LNCAP (cell line): ENCODE measurements around the gene CCDC178.
A peak's percentile ranks its signal among the peaks of the same experiment; 100 is the strongest.

Experiments used
- TF ChIP-seq, protein P1 (sequence below): fragments of 450-650 bp; IDR thresholded peaks from 2 replicates; pipeline ENCODE4 v1.5.1; 2017; ENCODE audit warnings: mild to moderate bottlenecking

Gene CCDC178

DNA sequence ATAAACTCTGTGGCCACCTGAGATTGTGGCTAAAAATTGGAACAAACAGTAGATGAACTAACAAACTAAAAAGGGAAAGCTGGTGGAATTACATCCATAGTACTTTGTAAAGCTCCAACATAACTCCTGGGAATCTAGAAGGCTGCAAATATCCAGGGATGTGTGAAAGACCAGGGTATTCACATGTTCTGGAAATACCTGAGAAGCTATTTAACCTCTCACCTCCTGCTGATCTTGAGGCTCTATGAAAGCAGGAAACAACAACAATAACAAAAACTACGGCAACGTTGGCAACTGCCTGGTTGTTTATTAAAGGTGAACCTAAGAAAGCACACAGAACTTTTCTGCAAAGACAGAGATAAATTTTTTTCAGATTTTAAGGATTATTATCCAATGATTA lies 171.3 kb downstream of the CCDC178 start:
- TF ChIP-seq, protein P1, sequence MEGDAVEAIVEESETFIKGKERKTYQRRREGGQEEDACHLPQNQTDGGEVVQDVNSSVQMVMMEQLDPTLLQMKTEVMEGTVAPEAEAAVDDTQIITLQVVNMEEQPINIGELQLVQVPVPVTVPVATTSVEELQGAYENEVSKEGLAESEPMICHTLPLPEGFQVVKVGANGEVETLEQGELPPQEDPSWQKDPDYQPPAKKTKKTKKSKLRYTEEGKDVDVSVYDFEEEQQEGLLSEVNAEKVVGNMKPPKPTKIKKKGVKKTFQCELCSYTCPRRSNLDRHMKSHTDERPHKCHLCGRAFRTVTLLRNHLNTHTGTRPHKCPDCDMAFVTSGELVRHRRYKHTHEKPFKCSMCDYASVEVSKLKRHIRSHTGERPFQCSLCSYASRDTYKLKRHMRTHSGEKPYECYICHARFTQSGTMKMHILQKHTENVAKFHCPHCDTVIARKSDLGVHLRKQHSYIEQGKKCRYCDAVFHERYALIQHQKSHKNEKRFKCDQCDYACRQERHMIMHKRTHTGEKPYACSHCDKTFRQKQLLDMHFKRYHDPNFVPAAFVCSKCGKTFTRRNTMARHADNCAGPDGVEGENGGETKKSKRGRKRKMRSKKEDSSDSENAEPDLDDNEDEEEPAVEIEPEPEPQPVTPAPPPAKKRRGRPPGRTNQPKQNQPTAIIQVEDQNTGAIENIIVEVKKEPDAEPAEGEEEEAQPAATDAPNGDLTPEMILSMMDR, result no peak

DNA sequence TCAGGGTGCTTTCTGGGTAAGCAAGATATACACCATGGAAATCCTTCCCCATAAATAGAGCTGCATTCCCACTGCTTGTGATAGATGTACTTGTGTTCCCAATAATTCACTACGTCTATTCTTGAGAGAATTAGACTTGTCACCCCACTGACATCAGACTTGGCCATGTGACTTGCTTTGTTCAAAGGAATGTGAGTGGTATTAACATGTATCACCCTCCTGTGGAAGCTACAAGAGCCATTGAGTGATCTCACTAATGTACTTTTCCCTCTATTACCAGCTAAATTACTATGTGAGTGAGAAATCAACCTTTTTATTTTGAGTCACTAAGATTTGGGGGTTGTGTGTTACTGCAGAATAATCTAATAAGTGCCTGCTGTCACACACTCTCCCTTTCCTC lies 176.0 kb downstream of the CCDC178 start:
- TF ChIP-seq, protein P1, result no peak

DNA sequence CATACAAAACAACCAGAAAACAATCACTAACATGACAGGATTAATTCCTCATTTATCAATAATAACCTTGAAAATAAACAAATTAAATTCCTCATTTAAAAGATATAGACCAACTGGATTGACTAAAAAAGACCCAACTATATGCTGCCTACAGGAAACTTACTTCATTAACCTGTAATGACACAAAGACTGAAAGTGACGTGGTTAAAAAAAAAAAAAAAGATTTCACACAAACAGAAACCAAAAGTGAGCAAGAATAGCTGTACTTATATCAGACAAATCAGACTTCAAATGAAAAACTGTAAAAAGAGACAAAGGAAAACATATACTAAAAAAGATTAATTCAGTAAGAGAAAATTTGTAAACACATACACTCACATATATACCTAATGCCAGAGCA lies 201.2 kb downstream of the CCDC178 start:
- TF ChIP-seq, protein P1, result no peak

DNA sequence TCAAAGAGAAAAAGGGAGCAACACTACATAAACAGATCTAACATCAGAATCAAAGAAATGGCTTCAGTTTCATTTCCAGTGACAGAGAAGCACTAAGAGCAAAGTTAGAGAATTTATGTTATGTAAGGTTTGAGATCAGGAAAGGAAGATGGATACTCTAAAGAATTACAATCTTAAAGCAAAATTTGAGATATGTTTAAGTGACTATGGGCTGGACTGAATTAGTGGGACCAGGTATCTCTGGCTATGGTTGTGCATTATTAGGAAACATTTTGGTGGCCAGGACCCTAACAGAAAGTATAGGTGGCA lies 208.2 kb downstream of the CCDC178 start:
- TF ChIP-seq, protein P1, result peak; percentile 12; the same call in 1 of the 2 replicates

DNA sequence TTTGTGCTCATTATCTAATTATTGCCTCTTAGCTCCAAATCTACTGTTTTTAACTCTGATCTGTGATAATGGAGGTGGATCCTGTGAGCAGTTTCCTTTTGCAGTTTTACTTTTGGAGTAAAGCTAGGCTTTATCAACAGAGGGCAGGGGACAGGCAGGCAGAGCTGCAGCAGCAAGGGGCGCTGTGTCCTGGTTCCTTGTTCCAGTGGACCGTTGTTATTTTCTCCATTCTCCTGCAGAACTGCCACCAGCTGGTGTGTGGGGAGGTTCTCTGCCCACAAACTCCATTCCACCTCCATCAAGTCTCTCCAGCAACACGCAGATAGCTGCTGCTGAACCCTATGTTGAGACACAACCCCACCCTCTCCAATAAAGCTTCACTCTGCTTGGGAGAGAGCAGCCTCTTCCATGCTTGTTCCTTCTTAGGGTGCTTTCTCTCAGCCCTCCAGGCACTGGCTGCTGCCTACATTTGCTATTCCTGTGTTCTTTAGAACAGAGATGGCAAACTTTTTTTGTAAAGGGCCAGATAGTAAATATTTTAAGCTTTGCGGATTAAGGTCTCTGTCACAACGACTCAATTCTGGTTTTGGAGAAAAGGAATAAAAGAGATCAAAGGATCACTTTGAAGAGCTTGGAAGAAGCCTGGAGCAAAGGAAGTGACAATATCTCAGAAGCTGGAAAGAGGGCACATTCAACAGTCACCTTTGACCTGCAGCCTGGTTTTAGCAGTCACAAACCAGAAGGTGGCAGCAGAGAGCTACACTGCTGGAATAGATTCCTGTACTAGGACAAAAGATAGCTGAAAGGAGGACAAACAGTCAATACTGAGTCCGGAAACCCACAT lies 208.8 kb downstream of the CCDC178 start:
- TF ChIP-seq, protein P1, result peak; percentile 93

DNA sequence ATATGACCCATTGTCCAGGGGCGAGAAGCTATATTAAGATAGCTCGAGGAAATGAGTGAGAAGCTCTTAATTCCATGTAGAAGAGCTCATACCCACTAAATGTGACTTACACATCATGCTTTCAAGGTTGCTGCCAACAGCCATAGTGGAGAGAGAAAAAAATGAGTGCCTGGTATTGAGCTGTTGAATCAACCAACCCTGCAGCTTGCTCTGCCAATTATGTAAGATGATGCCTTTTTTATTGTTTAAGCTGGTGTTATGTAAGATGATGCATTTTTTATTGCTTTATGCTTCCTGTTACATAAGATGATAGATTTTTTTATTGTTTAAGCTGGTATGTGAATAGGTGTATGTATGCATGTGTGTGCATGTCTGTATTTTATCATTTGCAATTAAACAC lies 228.2 kb downstream of the CCDC178 start:
- TF ChIP-seq, protein P1, result no peak

DNA sequence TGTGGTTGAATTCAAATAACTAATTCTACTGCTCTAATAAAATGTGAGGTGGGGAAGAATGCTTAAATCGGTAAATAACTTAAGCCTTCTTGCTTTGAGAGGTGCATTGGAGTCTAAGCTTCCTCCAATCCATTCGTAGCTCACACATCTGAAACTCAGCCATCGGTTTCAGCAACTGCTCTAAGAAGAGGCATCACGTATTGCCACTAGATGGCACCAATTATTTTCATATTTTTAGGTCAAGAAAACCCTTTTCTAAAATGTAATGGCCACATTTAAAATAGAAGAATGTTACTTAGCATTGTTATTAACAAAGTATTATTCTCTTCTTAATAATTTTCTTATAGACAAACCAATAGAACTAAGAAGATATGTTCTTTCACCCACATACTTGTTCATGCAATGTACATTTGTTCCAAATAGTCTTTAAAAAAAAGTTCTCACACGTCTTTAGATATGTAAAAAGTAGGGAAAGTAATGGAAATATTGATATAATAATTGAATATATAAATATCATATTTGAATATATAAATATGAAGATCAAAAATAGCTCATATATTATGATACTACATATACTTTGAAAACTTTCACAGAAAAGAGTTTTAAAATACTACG lies 229.8 kb downstream of the CCDC178 start:
- TF ChIP-seq, protein P1, result peak; percentile 73
